NK-92 (cell line): ENCODE data around the gene PREX1.

Source experiments
- DNase-seq: peaks from one replicate; lab custom pipeline; 2025; ENCODE audit not compliant: unreplicated experiment; lab: John Stamatoyannopoulos, UW

PREX1 gene

DNA sequence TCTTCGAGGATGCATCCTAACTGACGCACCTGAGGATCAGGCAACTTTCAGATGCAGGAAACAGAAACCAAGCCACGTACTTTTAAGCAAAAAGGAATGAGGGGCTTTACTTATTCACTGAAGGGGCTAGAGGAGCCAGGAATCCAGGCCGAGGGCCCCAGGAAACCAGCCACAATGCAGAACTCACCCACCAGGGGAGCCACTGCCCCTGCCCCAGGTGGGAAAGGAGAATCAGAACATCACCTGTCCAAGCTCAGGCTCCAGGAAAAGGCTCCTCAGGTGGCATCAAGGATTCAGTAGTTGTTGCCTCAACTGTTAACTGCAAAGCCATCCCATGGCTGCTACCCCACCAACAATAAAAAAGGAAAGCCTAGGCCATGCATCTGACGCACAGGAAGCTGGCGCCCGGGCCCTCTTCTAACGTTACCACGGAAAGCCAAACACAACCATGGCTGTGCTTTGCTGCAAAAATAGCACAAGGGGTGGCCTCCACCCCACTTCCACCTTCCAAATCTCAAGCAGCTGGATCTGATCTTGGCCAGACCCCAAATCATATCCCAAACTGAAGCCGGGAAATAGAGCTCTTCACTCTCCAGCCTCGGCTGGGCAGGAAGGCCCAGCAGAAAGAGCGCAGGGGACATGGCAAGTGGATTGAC, 121.0 kb downstream of the PREX1 start:
- DNase-seq: no peak

DNA sequence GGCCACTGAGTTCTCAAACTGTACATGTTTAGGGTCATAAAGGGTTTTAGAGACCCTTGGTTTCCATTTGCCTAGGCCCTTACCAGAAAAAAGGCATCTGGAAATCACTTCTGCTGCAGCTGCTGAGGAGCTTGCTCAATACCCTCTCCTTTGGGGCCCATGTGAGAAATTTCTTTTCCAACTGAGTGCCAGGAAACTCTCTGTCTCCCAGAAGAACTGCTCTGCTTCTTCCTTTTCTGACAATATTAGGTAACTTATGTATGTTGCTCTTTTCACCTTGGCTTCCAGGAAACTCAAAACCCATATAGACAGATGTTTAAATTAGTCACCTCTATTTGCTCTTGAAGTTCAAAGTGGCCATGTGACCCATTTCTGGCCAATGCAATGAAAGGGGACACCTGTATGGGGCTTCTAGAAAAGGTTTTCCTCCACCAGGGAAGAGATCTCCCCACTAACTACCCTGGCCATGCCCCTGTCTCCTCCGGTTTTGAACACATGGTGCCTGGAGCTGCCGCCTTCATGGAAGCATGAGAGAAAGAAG, 121.6 kb downstream of the PREX1 start:
- DNase-seq: no peak

DNA sequence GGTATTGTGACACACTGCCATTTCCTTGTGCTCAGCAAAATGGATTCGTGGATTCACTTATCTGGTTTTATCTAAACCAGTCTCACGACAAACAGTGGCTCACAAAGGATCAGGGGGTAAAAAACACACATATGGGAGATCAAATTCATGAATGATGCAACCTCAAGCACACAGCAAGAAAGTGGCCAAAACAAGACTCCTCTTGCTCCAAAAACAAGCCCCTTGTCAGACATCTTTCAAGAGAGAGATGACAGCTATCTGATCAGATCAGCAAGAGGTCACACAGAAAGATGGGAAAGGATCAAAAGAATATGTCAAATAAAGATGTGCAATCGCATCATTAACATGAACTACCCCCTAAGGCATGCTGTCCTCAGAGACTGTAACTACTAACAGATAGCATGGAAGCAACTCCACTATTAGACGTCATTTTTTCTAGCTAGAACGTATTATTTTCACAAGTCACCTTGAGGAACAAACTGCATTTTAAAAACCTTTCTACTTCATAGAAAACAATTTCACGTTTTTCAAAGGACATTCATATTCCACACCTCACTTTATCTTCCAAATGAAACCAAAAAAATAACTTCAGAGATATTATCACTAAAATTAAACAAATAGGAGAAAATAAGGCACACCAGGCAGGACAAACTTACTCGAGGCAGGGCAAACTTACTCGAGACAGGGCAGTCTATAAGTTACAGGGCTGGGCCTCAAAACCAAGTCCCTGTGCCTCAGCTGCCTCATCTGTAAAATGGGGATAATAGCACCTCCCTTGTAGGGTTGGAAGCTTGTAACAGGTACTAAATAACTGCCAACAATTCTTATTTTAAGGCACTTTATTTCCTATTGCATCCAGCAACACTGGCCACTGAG, 122.3 kb downstream of the PREX1 start:
- no peak for DNase-seq

DNA sequence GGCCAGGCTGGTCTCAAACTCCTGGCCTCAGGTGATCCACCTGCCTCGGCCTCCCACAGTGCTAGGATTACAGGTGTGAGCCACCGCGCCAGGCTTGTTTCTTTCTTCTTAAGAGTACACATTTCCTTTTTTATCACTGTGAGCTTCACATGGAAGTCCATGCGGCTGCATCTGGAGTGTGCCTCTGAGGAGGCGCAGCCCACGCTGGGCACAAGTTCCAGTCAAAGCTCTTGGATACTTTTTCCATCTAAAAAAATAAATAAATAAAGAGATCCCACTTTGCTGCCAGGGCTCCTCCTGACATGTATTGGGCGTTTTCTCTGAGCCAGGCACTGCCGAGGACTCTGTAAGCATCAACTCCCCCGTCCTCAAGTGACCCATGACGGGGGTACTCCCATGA, 123.0 kb downstream of the PREX1 start:
- DNase-seq: no peak

DNA sequence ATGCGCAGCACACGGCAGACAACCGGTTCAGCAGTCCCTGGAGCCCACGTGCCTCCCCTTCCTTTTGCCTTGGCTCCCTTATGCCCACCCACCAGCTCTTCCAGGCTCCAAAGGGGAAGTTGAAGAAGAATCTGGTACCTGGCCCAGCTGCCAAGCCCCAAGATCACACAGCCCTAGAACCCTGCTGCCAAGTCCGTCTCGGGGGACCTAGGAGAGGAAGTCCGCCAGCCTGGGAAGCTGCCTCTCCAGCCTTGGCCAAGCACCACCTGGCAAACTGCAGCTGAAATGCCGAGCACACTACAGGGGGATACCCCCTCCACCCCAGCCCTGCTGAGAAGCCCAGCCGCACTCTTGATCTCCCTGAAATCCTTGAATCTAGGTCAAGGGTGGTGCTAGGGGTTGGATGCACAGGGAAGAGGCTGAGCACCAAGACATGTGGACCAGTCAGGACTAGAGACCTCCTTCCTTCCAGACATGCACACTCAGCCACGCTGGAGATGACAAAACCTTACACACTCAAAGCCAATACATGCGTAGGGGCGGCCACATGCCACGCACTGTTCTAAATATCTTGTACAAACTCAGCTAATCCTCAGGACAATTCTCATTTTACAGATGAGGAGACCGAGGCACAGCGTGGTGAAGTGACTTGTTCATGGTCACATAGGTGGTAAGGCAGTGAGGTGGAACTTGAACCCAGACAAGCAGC, 124.1 kb downstream of the PREX1 start:
- DNase-seq: no peak

- DNase-seq: no peak
Observed at GRCh38 chr20:48703107-48703506, 124.7 kb downstream of the PREX1 start.

- no peak for DNase-seq
Observed at GRCh38 chr20:48702455-48702913, 125.3 kb downstream of the PREX1 start.

GRCh38 chr20:48701702-48702101, 126.1 kb downstream of the PREX1 start:
- DNase-seq: no peak

GRCh38 chr20:48698507-48699267, 129.1 kb downstream of the PREX1 start:
- no peak for DNase-seq

DNA sequence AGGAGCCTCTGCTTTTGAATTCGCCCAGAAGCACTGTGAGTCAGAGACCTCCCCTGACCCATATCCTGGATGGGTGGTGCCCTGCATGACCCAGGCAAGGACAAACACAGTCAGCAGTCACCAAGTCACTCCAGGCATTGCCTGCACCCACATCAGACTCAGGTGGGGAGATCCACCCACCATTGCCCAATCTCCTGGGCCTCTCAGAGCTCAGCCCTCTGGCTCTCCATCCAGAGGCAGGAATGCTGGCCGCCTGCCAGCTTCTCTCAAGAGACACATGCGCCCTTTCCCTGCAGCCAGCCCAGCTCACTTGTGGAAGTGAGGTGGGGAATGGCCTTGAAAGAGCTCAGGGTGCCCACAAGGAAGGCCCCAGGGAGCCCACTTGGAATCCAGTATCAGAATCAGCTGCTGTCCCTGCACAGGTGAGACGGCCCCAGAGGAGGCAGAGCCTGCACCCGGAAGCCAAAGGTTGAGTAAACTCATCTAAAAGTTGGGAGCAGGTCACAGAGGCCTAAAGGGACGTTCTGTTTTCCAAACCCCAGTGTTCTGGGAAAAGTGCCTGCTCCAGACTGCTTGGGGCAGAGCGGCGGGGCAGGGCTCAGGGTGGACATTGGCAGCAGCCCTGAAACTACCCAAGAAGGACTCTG, 129.8 kb downstream of the PREX1 start:
- DNase-seq: no peak

GRCh38 chr20:48696671-48697070, 131.1 kb downstream of the PREX1 start:
- no peak for DNase-seq

DNA sequence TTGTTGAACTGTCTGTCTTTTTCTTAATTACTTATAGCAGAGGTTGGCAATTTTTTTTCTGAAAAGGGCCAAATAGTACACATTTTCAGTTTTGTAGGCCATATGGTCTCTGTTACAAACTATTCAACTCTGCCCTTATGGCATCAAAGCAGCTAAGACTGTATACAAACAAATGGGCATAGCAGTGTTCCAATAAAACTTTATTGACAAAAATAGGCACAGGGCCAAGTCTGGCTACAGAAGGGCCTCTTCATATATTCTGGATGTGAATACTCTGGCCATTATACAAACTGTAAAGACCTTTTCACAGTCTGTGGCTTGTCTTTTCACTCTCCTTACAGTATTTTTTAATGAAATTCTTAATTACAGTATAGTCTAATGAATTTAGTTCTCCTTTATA, 132.1 kb downstream of the PREX1 start:
- no peak for DNase-seq

DNA sequence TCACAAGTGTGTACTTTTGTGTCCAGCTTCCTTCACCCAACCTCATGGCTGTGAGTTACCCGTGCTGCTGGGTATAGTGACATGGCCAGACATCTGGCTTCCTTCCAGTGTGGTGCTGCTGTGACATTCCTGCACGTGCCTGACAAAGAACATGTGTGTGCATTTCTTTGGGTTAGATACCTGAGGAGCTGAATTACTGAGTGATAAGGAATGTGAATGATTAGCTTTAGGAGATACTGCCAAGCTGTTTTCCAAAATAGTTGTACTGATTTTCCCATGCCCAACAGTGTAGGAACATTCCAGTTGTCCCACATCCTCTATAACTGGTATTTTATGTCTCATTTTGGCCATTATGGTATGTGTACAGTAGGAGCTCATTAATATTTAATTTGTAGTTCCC, 132.5 kb downstream of the PREX1 start:
- no peak for DNase-seq

- no peak for DNase-seq
Observed at GRCh38 chr20:48694381-48694865, 133.4 kb downstream of the PREX1 start.

GRCh38 chr20:48691523-48691922, 136.3 kb downstream of the PREX1 start:
- DNase-seq: no peak

DNA sequence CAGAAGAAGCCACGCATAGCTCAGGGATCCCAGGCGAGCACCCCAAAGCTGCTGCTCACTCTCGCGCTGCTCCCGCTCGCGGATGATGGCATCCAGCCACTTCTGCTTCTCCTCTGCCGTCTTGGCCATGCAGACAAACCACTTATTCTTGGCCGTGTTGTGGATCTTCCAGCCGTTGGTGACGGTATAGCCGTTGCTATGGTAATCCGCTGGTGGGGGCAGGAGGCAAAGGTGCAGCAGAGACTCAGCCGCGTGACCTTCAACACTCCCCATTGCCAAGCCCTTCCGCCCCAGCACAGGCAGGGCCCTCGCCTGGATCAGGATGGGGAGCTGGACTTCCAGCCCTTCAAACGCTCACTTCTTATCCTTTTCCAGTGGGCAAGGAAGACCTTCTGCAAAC, 136.9 kb downstream of the PREX1 start:
- no peak for DNase-seq

DNA sequence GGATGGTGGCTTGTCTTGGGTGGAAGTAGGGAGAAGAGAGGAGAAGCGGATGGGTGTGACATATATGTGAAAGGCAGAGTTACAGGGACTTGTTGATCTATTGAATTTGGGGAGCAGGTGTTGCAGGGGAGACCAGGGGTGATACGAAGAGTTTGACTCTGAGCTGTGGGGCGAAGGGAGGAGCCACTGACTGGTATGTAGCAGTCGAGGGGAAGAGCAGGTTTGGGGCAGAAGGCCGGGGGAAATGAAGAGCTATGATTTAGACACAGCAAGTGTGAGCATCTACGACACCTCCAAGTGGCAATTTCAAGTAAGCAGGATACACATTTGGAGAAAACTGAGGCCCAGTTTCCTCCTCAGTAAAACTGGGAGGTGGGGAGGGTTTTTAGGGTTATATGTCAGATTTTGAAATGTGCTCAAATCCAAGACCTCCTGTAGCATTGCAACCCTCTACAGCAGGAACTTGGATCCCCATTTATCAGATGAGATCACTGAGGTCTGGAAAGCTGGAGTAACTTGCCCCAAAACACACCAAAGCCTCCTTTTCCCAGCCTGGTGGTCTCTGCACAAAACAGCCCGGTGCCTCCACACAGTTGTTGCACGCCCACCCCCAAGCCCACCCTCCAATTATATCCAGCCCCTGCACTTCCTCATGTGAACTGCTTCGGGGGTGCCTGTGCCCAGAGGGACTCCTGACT, 137.8 kb downstream of the PREX1 start:
- DNase-seq: no peak

DNA sequence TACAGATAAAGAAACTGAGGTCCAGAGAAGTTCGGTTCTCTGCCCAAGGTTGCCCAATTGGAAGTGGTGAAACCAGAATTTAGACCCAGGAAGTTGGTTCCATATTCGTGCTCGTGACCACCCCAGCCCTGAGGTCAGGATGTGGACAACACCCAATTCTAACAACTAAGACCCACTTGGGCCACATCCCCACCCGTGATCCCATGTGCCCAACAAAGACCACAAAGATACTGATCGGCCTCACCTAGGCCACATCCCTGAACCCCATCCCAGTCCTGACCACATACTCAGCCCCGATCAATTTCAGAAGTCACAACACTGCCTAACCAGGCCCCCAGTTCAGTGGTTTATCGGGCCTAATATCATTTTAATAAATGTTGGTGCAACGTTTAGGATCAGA, 138.4 kb downstream of the PREX1 start:
- DNase-seq: no peak

DNA sequence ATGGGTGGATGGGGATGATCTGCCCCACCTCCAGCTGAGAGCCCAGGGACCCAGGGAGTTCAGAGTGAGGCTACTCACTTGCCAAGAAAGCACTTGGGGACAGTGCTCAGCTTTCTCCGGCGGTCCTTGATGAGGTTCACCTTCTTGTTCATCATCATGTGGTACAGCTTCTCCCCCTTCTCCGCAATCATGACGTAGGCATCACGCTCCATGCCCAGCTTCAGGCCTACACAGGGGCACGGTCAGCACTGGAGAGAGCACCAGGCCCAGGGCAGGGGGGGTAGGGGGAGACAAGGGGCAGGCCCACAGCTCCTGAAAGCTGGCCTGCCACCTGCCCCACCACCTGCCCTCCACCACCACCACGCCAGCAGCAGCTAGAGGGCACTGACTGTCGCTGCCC, 139.2 kb downstream of the PREX1 start:
- no peak for DNase-seq
